SH-SY5Y (cell line): ENCODE results near the gene ATG12.
A peak's percentile ranks its signal among the peaks of the same experiment; 100 is the strongest.

ENCODE experiments used
- GATA2 ChIP-seq: IDR thresholded peaks from 2 replicates; pipeline ENCODE4 v1.6.1; 2011; ENCODE audit warnings: mild to moderate bottlenecking, low read depth, low read length
- GATA3 ChIP-seq: IDR thresholded peaks from 2 replicates; pipeline ENCODE4 v1.6.1; 2011; ENCODE audit warnings: low read depth, mild to moderate bottlenecking, low read length, moderate library complexity

ATG12 gene

DNA sequence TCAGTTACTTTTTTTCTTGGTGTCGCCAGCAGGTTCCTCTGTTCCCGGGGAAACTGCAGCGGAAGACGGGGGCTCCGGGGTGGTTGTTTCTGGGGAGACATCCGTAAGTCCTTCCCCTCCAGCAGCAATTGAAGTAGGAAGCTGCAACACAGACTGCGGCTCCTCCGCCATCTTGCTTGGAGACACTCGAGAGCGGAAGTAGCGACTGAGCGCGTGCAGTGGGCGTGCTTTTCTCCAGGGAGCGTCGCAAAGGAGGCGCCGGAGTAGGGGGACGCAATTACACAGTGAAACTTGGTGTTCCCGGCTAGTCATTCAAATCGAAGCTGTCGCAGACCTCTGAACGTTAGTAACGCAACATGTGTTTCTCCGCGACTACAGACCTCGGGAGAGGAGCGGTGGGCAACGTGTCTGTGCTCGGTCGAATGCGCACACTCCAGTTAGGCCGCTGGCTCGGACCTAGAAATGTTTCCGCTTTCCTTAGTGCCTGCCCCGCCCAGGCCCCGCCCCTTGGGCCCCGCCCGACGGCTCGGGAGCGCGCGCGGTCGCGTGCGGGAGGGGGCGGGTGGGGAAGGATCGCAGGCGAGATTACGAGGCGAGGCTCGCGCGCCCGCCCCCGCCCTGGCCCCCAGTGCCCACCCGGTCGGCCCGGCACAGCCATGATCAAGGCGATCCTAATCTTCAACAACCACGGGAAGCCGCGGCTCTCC is at the start of gene ATG12, which contains the start of gene AP3S1:
TSS of gene ATG12 (minus strand) at position 184 of the 707 bp plus-strand sequence. CDS start at position 171, 13 bp downstream.
TSS of gene AP3S1 (plus strand) at position 554 of the 707 bp plus-strand sequence. CDS start at position 657, 103 bp downstream.
- TF ChIP-seq GATA3: no peak
- TF ChIP-seq GATA2: peak; percentile 86

DNA sequence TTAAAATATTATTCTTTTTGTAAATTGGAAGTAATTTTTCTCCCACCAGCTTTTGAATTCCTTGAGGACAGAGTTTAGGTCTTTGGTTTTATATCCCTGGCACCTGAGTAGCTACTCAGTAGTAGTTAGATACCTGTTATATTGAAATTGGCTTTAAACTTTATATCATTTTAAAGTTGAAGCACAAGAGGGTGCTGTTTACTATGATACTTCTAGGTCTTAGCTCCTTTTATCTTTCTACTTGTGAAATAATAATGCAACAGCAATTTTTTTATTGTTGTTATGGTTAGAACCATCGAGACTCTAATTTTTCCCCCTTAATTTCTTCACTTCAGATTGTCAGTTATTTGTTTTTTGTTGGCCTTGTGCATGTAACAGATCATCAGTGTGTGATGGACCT is 46.7 kb upstream of the ATG12 start:
- TF ChIP-seq GATA2 (no peak), GATA3 (no peak)

- TF ChIP-seq GATA2 (no peak), GATA3 (no peak)
These were observed 43.3 kb upstream of the ATG12 start for GRCh38 chr5:115884704-115885103.

GRCh38 chr5:115875447-115875846 is 34.1 kb upstream of the ATG12 start:
- TF ChIP-seq GATA3 (no peak), GATA2 (no peak)

DNA sequence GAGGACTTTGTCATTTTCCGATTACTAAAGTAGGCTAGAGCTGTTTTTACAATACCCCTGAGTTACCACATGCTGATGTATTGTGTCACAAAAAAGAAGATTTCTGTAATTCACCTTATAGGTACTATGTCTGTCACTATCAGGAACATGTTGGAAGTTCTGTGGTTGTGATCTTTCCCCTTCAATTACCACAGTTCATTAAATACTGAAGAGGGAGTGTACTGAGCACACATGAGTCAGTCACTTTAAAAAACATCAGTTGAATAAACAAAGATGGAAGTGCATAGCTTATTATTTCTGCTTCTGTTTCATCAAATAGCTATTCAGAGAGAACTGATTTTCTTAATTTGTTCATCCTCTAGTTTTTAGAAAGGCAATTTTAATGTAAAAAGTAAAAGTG is 32.0 kb upstream of the ATG12 start:
- TF ChIP-seq GATA2 (no peak), GATA3 (no peak)

- TF ChIP-seq GATA3 (no peak), GATA2 (no peak)
These were observed 31.1 kb upstream of the ATG12 start for GRCh38 chr5:115872447-115872846.

GRCh38 chr5:115869256-115869795 is 28.0 kb upstream of the ATG12 start:
- TF ChIP-seq GATA3 (0 out of 2 replicates have a peak, but pooled peaks have one; percentile 15), GATA2 (no peak)

DNA sequence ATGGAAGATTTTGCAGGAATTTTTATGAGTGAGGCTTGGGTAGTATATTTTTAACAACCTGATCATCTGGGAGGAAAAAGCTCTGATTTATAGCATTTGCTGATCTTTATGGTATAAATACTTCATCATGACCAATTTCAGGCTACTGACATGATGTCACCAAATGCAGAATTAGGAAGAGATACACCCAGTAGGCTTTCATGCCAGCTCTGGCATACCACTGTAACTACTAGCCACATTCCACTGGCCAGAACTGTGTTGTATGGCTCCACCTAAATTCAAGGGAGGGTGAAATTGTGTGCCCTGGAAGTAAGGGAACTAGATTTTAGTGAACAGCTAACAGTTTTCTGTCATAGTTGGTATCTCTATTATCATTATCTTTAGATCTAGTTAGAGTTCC is 18.0 kb upstream of the ATG12 start:
- no peak for TF ChIP-seq GATA2
- no peak for TF ChIP-seq GATA3

DNA sequence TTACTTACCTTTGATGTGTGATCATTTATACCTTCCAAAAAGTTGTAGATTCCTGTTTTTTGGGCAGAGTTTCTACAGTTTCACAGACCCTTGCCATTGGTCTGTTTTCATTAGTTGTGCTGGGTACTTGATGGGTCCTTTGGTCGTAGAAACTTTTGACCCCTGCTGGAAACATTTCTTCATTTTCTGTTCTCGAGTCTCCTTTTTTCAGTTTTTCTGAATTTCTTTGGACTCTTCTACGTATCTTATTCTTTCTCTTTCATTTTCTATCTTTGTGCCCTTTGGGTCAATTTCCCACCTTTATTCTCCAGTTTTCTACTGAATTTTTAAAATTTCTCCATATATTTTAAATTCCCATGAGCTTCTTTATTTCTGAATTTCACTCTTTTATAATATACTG is 17.0 kb upstream of the ATG12 start:
- TF ChIP-seq GATA2: no peak
- no peak for TF ChIP-seq GATA3

DNA sequence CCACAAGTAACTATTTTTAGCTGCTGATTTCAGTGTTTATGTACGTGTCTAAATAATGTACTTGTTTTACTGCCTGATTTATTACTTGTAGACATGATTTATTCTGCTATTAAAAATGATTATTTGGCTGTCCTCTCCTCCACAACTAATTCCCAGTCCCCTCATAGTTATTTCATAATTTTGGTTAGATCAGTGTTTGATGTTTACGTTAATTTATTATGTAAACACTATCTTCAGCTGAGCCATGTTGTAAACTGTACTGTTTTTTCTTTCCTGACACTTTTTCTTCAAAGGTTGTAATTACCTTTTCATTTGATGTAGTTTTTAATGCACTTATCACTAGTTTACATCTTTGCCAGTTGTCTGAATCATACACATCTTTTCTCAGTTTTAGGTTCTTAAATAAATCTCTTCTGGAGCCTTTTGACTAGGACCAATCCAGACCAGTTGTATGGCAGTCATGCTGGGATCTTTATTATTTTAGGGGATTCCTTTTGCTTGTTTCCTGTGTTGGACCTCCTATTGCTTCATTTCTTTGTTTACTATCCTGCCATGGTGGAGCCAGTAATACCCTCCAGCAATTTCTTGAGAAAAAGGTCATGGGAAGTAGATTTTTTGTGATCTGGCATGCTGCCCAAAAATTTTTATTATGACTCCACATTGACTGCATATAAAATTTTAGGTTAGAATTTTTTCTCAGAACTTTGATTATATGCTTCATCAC is 16.4 kb upstream of the ATG12 start:
- no peak for TF ChIP-seq GATA2
- TF ChIP-seq GATA3: no peak

DNA sequence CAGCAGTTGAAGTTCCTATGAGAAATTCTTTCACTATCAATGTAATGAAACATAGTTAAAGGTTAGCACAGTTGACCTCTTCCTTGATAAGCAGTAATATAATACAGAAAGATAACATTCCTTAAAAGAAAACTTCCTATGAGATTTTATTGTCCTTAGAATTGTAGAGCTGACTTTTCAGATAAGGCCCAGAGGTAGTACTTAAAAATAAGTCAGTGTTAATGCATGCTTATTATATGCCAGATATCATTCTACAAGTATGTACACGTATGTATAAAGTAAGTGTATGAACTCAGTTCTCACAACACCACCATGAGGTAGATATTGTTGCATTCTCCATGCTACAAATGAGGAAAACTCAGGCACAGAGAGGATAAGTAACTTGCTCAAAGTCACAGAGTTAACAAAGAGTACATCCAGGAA is 15.7 kb upstream of the ATG12 start:
- no peak for TF ChIP-seq GATA3
- no peak for TF ChIP-seq GATA2

- TF ChIP-seq GATA2 (no peak), GATA3 (no peak)
These were observed 14.6 kb upstream of the ATG12 start for GRCh38 chr5:115855959-115856358.

GRCh38 chr5:115854139-115854538 is 12.8 kb upstream of the ATG12 start:
- no peak for TF ChIP-seq GATA3
- TF ChIP-seq GATA2: no peak

DNA sequence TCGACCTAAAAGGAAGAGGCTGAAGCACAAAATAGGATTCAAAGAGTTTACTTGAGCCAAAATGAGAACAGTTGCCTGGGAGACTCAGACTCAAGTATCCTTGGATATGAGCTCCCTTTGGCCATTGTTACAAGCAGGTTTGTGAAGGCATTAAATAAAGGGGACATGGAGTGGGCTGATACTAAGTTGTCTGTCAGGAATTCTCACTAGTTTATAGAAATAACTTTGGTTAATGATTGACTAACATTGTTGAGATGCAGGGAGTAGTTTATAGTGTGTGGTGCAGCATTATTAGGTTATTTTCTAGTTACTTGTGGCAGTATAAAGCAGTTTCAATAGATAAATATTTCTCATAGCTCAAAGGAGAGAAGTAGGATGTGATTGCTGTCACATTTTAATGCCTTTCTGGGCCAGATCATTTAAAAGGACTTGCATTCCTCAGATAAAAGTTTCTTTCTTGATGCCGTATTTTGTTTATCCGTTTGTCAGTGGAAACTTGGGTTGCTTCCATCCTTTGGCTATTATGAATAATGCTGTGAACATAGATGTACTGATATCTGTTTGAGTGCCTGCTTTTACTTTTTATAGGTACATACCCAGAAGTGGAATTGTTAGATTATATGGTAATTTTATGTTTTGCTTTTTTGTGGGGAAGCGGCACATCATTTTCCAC is 9.5 kb upstream of the ATG12 start:
- TF ChIP-seq GATA2: no peak
- no peak for TF ChIP-seq GATA3

GRCh38 chr5:115849258-115849798 is 8.0 kb upstream of the ATG12 start:
- TF ChIP-seq GATA2: no peak
- TF ChIP-seq GATA3: no peak
